ENCODE data around the gene SNED1.

GRCh38 chr2:241129086-241129871 lies 130.9 kb downstream of the SNED1 start:
- TF ChIP-seq CTCF (conservative IDR thresholded peaks at IDR 0.05) (no peak), EZH2 (IDR thresholded peaks at IDR 0.05; ENCODE audit: low read depth) (no peak)

Measured in PC-9 (cell line).